Small intestine (tissue), 7 donors: ENCODE measurements around the gene CTNNA3. TPM values are rescaled to one million over a fixed set of nuclear protein-coding genes. Genes with fewer than 3 reads are reported as not detected.
"Not testable (repeated sequence)": the region's sequence is repeated elsewhere in the genome, so short reads cannot be mapped to it uniquely, and the experiment has no call there.

Source experiments
- DNase-seq, 2 donors: peaks; one replicate each; pipeline versions ENCODE4 v3.0.0 to v3.0.0-alpha.2; 2013
- FAIRE-seq: peaks from 2 replicates; lab custom pipeline; 2012; peaks lifted over from hg19 to GRCh38; lab: Jason Lieb, UNC
- H3K27ac ChIP-seq, 3 donors: one replicate each; pipeline ENCODE4 v1.5.1; 2013; ENCODE audit warnings: low read length in 2 of 3, mild to moderate bottlenecking in 2 of 3, control low read depth in 1 of 3, inconsistent platforms in 1 of 3, low read depth in 1 of 3, moderate library complexity in 1 of 3
- H3K27me3 ChIP-seq, 3 donors: one replicate each; pipeline ENCODE4 v1.6.1; 2013; ENCODE audit warnings: low read length in 3 of 3, inconsistent platforms in 1 of 3; ENCODE audit not compliant: control insufficient read depth in 3 of 3, insufficient read depth in 3 of 3
- H3K36me3 ChIP-seq, 3 donors: one replicate each; pipeline ENCODE4 v1.6.1; 2013; ENCODE audit warnings: low read length in 3 of 3, inconsistent platforms in 1 of 3, low read depth in 1 of 3, mild to moderate bottlenecking in 1 of 3, moderate library complexity in 1 of 3; ENCODE audit not compliant: control insufficient read depth in 3 of 3, insufficient read depth in 2 of 3
- H3K4me1 ChIP-seq, 3 donors: one replicate each; pipeline ENCODE4 v1.6.1; 2013; ENCODE audit warnings: low read length in 2 of 3, inconsistent platforms in 1 of 3, low read depth in 1 of 3, mild to moderate bottlenecking in 1 of 3, moderate library complexity in 1 of 3; ENCODE audit not compliant: control insufficient read depth in 3 of 3, insufficient read depth in 2 of 3
- H3K4me3 ChIP-seq, 3 donors: one replicate each; pipeline ENCODE4 v1.5.1; 2013; ENCODE audit warnings: low read length in 3 of 3, control low read depth in 1 of 3, inconsistent platforms in 1 of 3, low read depth in 1 of 3, mild to moderate bottlenecking in 1 of 3, moderate library complexity in 1 of 3
- H3K9me3 ChIP-seq, 2 donors: one replicate each; pipeline ENCODE4 v1.6.1; 2013; ENCODE audit warnings: low read depth in 1 of 2, low read length in 1 of 2; ENCODE audit not compliant: control insufficient read depth in 2 of 2, insufficient read depth in 1 of 2
- WGBS, 3 donors: extraction: QIAGEN DNeasy Blood & Tissue Kit; methylation state at CpG; one replicate each; pipeline ENCODE4 v1.1.7; 2013; 5-methylcytosine and 5-hydroxymethylcytosine counted together
- polyA plus RNA-seq, 4 donors: library from polyadenylated mRNA; stranded (reverse) in 3 of 4; unstranded in 1 of 4; fragments of 200-250 nt in 3 of 4; fragments of 120-200 nt in 1 of 4; gene quantifications; one replicate each; pipeline versions ENCODE4 v1.2.1 to v1.2.3, GENCODE V29; 2013
- donor health status: healthy with polysubstance abuse.
- donor health status: control.
- donor health status: control.
- donor health status: Bipolar disorder and iron deficiency.
- donor health status: healthy.

CTNNA3 gene
- polyA plus RNA-seq, 4 donors: 0.24 to 0.38 TPM; not detected in 2

DNA sequence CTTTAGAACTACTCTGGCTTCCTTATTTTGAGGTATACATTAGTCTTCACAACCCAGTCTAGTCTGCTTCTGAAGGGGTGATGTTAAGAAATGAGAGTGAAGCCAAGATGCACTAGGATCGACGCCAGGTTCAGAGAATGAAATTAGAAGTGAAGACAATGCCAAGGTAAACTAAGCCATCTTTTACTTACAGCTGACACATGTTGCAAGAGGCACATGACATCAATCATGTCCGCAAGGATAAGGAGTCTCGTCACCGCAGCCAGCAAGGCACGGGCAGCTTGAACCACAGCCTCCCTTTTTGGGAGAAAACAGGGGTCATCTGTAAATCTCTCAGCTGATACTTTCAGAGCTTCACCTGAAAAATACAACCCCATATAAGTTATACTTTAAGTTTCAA, 156.7 kb downstream of the CTNNA3 start:
- Histone ChIP-seq H3K4me1 (no peaks in the 10 kb centered on the region), H3K36me3 (no peaks in the 10 kb centered on the region), H3K9me3 (no peaks in the 10 kb centered on the region), H3K27me3 (no peaks in the 10 kb centered on the region), H3K27ac (no peak overlapping the region), H3K4me3 (no peak overlapping the region)
- whole genome bisulfite sequencing, 3 donors: 64 to 79% (median 74%) methylated on average over 6 of the region's 6 CpGs
- no peak for FAIRE-seq
- no peak for DNase-seq

DNA sequence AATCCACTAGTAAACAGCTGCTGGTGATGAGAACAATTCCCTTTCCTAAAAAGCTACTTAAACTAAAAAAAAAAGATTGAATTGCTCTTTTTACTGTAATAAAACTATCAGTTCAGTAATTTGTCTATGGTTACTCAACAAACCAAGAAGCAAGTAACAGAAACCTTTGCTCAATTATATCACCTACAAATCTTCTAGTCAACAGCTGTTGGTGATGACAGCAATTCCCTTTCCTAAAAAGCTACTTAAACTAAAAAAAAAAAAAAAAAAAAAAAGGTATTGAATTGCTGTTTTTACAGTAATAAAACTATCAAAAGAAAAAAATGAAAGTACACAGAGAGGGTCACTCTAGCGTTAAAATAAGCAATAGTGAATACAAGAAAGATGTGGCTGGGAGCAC, 158.1 kb downstream of the CTNNA3 start:
- FAIRE-seq (no peak), DNase-seq (no peak)
- Histone ChIP-seq H3K27me3 (no peaks in the 10 kb centered on the region), H3K9me3 (no peaks in the 10 kb centered on the region), H3K4me1 (no peaks in the 10 kb centered on the region), H3K4me3 (no peak overlapping the region), H3K36me3 (no peaks in the 10 kb centered on the region), H3K27ac (no peak overlapping the region)
- WGBS, 3 donors: 16 to 71% (median 52%) methylated on average over 1 of the region's 1 CpG

DNA sequence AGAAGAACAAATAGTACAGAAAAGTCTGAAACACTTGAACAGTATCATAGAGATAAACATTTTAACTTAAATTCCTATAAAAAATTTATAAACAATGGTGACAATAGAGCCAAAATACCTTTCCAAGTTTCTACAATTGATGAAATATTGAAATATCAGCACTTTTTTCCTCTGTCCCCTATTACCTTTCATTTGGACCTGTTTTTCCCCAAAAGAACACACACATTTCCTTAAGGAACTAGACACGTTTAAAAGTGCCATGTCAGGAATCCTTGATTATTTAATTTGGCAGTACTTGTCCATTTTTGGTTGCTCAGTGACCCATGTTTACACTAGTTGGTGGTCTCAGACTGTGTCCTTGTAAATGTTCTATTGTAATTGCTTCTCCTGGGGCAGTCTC, 162.6 kb downstream of the CTNNA3 start:
- DNase-seq (no peak), FAIRE-seq (no peak)
- H3K4me3 ChIP-seq: no peak overlapping the region
- WGBS, 3 donors: 16 to 37% (median 33%) methylated on average over 1 of the region's 1 CpG
- no peaks in the 10 kb centered on the region for H3K27me3 ChIP-seq
- no peak overlapping the region for H3K27ac ChIP-seq
- H3K36me3 ChIP-seq: no peaks in the 10 kb centered on the region
- H3K9me3 ChIP-seq: peaks cover 0 to 2% of the 10 kb centered on the region in 2 donors
- no peaks in the 10 kb centered on the region for H3K4me1 ChIP-seq

DNA sequence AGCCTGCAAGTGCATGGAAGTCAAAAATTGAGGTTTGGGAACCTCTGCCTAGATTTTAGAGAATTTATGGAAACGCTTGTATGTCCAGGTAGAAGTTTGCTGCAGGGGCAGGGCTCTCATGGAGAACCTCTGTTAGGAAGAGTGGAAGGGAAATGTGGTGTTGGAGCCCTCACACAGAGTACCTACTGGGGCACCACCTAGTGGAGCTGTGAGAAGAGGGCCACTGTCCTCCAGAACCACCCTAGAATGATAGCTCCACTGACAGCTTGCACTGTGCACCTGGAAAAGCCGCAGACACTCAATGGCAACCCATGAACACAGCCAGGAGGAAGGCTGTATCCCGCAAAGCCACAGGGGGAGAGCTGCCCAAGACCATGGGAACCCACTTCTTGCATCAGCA, 165.0 kb downstream of the CTNNA3 start:
- FAIRE-seq, H3K36me3 ChIP-seq, H3K27me3 ChIP-seq: not testable (repeated sequence)

DNA sequence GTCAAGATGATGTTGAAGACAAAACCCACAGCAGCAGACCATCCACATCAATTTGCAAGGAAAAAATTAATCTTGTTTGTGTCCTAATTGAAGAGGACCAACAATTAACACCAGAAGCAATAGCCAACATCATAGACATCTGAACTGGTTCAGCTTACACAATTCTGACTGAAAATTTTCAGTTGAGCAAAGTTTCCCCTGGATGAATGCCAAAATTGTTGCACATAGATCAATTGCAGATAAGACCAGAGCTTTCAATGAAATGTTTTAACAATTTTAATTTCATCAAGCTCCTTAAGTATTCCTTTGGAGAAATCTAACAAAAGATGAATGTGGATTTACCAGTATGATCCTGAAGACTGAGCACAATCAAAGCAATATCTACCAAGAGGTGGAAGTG, 168.6 kb downstream of the CTNNA3 start:
- Histone ChIP-seq H3K4me3 (no peak overlapping the region), H3K36me3 (no peaks in the 10 kb centered on the region), H3K4me1 (no peaks in the 10 kb centered on the region), H3K9me3 (peaks cover 0 to 2% of the 10 kb centered on the region in 2 donors), H3K27me3 (no peaks in the 10 kb centered on the region), H3K27ac (no peak overlapping the region)
- DNase-seq (no peak), FAIRE-seq (no peak)

More for the DNA sequence above, 165.0 kb downstream of the CTNNA3 start:
- WGBS, 3 donors: 87% methylated on average over 3 of the region's 3 CpGs
- not testable (repeated sequence) for H3K4me3 ChIP-seq, H3K27ac ChIP-seq, DNase-seq, H3K9me3 ChIP-seq, H3K4me1 ChIP-seq

GRCh38 chr10:67521546-67521945, 174.4 kb downstream of the CTNNA3 start:
- no peak overlapping the region for H3K4me3 ChIP-seq
- FAIRE-seq: no peak

GRCh38 chr10:67520924-67521520, 175.0 kb downstream of the CTNNA3 start:
- H3K9me3 ChIP-seq: no peaks in the 10 kb centered on the region
- no peak overlapping the region for H3K27ac ChIP-seq
- no peaks in the 10 kb centered on the region for H3K4me1 ChIP-seq
- FAIRE-seq (peak; percentile 10), DNase-seq (peak; percentile 68 to 69)
- H3K4me3 ChIP-seq: no peak overlapping the region
- whole genome bisulfite sequencing, 3 donors: 3 to 7% (median 4%) methylated on average over 5 of the region's 5 CpGs
- H3K36me3 ChIP-seq: no peaks in the 10 kb centered on the region
- no peaks in the 10 kb centered on the region for H3K27me3 ChIP-seq

More at GRCh38 chr10:67521546-67521945, 174.4 kb downstream of the CTNNA3 start:
- Histone ChIP-seq H3K27ac (no peak overlapping the region), H3K36me3 (no peaks in the 10 kb centered on the region), H3K27me3 (no peaks in the 10 kb centered on the region), H3K9me3 (no peaks in the 10 kb centered on the region), H3K4me1 (no peaks in the 10 kb centered on the region)
- DNase-seq: no peak
- WGBS, 3 donors: 44 to 57% (median 53%) methylated on average over 2 of the region's 2 CpGs

- no peaks in the 10 kb centered on the region for H3K4me1 ChIP-seq
- H3K36me3 ChIP-seq: no peaks in the 10 kb centered on the region
- H3K9me3 ChIP-seq: no peaks in the 10 kb centered on the region
- H3K4me3 ChIP-seq: no peak overlapping the region
- WGBS, 3 donors: 67 to 86% (median 82%) methylated on average over 2 of the region's 2 CpGs
- no peak for FAIRE-seq
- no peaks in the 10 kb centered on the region for H3K27me3 ChIP-seq
- DNase-seq: no peak
- H3K27ac ChIP-seq: no peak overlapping the region
Observed at GRCh38 chr10:67519434-67519833, 176.6 kb downstream of the CTNNA3 start.

DNA sequence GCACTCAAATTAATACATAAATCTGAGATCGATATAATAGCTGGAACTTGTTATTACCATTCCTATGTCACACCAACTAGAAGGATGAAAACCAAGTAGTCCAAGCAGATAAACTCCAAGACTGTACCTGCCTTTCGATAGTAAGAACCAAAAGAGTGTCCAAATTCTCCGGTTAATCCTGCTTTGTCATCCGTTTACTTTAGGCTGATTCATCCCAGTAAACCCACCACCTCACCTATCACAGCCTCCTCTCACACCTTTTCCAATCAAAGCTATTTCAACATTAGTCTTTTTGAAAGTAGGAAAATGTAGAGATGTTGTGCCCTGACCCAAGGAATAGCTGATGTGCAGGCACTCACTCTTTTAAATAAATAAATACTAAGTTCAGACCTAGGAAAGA, 177.2 kb downstream of the CTNNA3 start:
- Histone ChIP-seq H3K36me3 (no peaks in the 10 kb centered on the region), H3K9me3 (no peaks in the 10 kb centered on the region), H3K4me1 (no peaks in the 10 kb centered on the region), H3K27me3 (no peaks in the 10 kb centered on the region), H3K27ac (no peak overlapping the region), H3K4me3 (no peak overlapping the region)
- no peak for DNase-seq
- FAIRE-seq: no peak
- WGBS, 3 donors: 84 to 86% (median 84%) methylated on average over 4 of the region's 4 CpGs
